Mesenchymal stem cell (in vitro differentiated cells and primary cell): ENCODE measurements around the gene KDM3A.
A peak's percentile ranks its signal among the peaks of the same experiment; 100 is the strongest.

ENCODE experiments used
- DNase-seq: peaks from one replicate; pipeline ENCODE4 v3.0.0-alpha.2; 2013
- H2AFZ ChIP-seq: one replicate; pipeline ENCODE4 v1.6.1; 2013; ENCODE audit warnings: low read depth, mild to moderate bottlenecking, control low read depth, inconsistent platforms, low read length, moderate library complexity
- H2AK5ac ChIP-seq: 2 replicates; pipeline ENCODE4 v1.6.1; 2013; ENCODE audit warnings: low read length, moderate library complexity, mild to moderate bottlenecking, inconsistent platforms; ENCODE audit not compliant: severe bottlenecking
- H2BK120ac ChIP-seq: one replicate; pipeline ENCODE4 v1.6.1; 2013; ENCODE audit warnings: low read depth, mild to moderate bottlenecking, inconsistent platforms, low read length, moderate library complexity
- H2BK12ac ChIP-seq, 2 experiments: one replicate each; pipeline ENCODE4 v1.6.1; 2013; ENCODE audit warnings: inconsistent platforms in 2 of 2, low read length in 2 of 2, mild to moderate bottlenecking in 2 of 2, moderate library complexity in 2 of 2, control low read depth in 1 of 2
- H2BK15ac ChIP-seq: one replicate; pipeline ENCODE4 v1.6.1; 2013; ENCODE audit warnings: mild to moderate bottlenecking, low read depth, inconsistent platforms; ENCODE audit not compliant: poor library complexity, severe bottlenecking
- H2BK5ac ChIP-seq: 2 replicates; pipeline ENCODE4 v1.6.1; 2013; ENCODE audit warnings: low read depth, mild to moderate bottlenecking, low read length, control low read depth, inconsistent platforms; ENCODE audit not compliant: poor library complexity, severe bottlenecking
- H3K14ac ChIP-seq, 2 experiments: one replicate each; pipeline ENCODE4 v1.6.1; 2013; ENCODE audit warnings: inconsistent platforms in 2 of 2, low read length in 2 of 2, control low read depth in 1 of 2, mild to moderate bottlenecking in 1 of 2, moderate library complexity in 1 of 2
- H3K18ac ChIP-seq, 2 experiments: one replicate each; pipeline ENCODE4 v1.6.1; 2013; ENCODE audit warnings: inconsistent platforms in 2 of 2, low read length in 2 of 2, control low read depth in 1 of 2, low read depth in 1 of 2, mild to moderate bottlenecking in 1 of 2
- H3K23ac ChIP-seq, 2 experiments: one replicate each; pipeline ENCODE4 v1.6.1; 2013; ENCODE audit warnings: inconsistent platforms in 2 of 2, low read length in 2 of 2, mild to moderate bottlenecking in 2 of 2, moderate library complexity in 2 of 2, control low read depth in 1 of 2
- H3K27ac ChIP-seq: 2 replicates; pipeline ENCODE4 v1.5.1; 2013; ENCODE audit warnings: mild to moderate bottlenecking, moderate library complexity, low read length, control low read depth, inconsistent platforms; ENCODE audit not compliant: poor library complexity, severe bottlenecking
- H3K27me3 ChIP-seq, 2 experiments: 2 replicates each; pipeline versions ENCODE4 v1.6.1 to v1.7.0; 2013; ENCODE audit warnings: low read length in 2 of 2, mild to moderate bottlenecking in 2 of 2, moderate library complexity in 2 of 2, control low read depth in 1 of 2, inconsistent platforms in 1 of 2; ENCODE audit not compliant: control insufficient read depth in 1 of 2, insufficient read depth in 1 of 2
- H3K36me3 ChIP-seq, 2 experiments: 2 replicates each; pipeline versions ENCODE4 v1.6.1 to v1.7.0; 2013; ENCODE audit warnings: low read length in 2 of 2, control low read depth in 1 of 2, inconsistent platforms in 1 of 2, low read depth in 1 of 2, mild to moderate bottlenecking in 1 of 2; ENCODE audit not compliant: insufficient read depth in 2 of 2, control insufficient read depth in 1 of 2
- H3K4ac ChIP-seq, 2 experiments: one replicate each; pipeline ENCODE4 v1.6.1; 2013; ENCODE audit warnings: inconsistent platforms in 2 of 2, low read length in 2 of 2, mild to moderate bottlenecking in 2 of 2, moderate library complexity in 2 of 2, control low read depth in 1 of 2, low read depth in 1 of 2
- H3K4me1 ChIP-seq: 2 replicates; pipeline ENCODE4 v1.6.1; 2013; ENCODE audit warnings: low read depth, low read length, control low read depth; ENCODE audit not compliant: control insufficient read depth, insufficient read depth
- H3K4me2 ChIP-seq: 2 replicates; pipeline ENCODE4 v1.6.1; 2013; ENCODE audit warnings: low read length, mild to moderate bottlenecking, inconsistent platforms; ENCODE audit not compliant: poor library complexity, severe bottlenecking
- H3K4me3 ChIP-seq, 2 experiments: 2 replicates each; pipeline versions ENCODE4 v1.5.1 to v1.7.0; 2013; ENCODE audit warnings: low read length in 2 of 2, mild to moderate bottlenecking in 2 of 2, control low read depth in 1 of 2, low read depth in 1 of 2; ENCODE audit not compliant: insufficient read depth in 1 of 2
- H3K79me1 ChIP-seq: replicated peaks from 2 replicates; pipeline ENCODE4 v1.6.1; 2013; ENCODE audit warnings: mild to moderate bottlenecking, control low read depth, low read length, inconsistent platforms; ENCODE audit not compliant: poor library complexity, severe bottlenecking
- H3K9ac ChIP-seq: 2 replicates; pipeline ENCODE4 v1.7.0; 2013; ENCODE audit warnings: mild to moderate bottlenecking, low read length, moderate library complexity
- H3K9me3 ChIP-seq: 2 replicates; pipeline ENCODE4 v1.7.0; 2013; ENCODE audit warnings: mild to moderate bottlenecking, low read length; ENCODE audit not compliant: control insufficient read depth
- H4K8ac ChIP-seq: one replicate; pipeline ENCODE4 v1.6.1; 2013; ENCODE audit warnings: inconsistent platforms, mild to moderate bottlenecking, low read length, moderate library complexity
- H4K91ac ChIP-seq: one replicate; pipeline ENCODE4 v1.6.1; 2013; ENCODE audit warnings: mild to moderate bottlenecking, low read length, inconsistent platforms
- WGBS: methylation state at CpG from one replicate; pipeline ENCODE4 v1.1.7; 2013; ENCODE audit warnings: mixed read lengths; 5-methylcytosine and 5-hydroxymethylcytosine counted together

The KDM3A gene

DNA sequence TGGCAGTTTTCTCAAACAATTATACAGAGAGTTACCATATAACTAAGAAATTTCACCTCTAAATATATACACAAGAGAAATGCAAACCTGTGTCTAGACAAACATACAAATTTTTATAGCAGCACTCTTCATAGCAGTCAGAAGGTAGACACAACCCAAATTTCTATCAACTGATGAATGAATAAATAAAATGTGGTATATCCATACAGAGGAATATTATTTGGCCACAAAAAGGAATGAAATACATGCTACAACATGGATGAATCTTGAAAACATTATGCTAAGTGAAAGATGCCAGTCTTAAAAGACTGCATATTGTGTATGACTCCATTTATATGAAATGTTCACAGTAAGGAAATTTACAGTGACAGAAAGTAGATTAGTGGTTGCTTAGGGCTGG lies 30.6 kb upstream of the KDM3A start:
- no peak overlapping the region for H2AFZ ChIP-seq
- no peaks in the 10 kb centered on the region for H3K79me1 ChIP-seq
- H3K27ac ChIP-seq = no peak overlapping the region
- H3K27me3 ChIP-seq = peaks cover 9 to 11% of the 10 kb centered on the region in 2 experiments
- H2BK12ac ChIP-seq = no peak overlapping the region
- no peak overlapping the region for H3K4me3 ChIP-seq
- H2BK5ac ChIP-seq = no peak overlapping the region
- no peak overlapping the region for H3K18ac ChIP-seq
- H4K91ac ChIP-seq = no peak overlapping the region
- H3K4me1 ChIP-seq = no peaks in the 10 kb centered on the region
- H2BK15ac ChIP-seq = no peak overlapping the region
- H3K9me3 ChIP-seq = peaks cover 3% of the 10 kb centered on the region
- H3K14ac ChIP-seq = no peak overlapping the region
- H2BK120ac ChIP-seq = no peak overlapping the region
- no peak overlapping the region for H3K9ac ChIP-seq
- H3K36me3 ChIP-seq = no peaks in the 10 kb centered on the region
- no peak overlapping the region for H3K23ac ChIP-seq
- H3K4me2 ChIP-seq = no peak overlapping the region
- no peak overlapping the region for H3K4ac ChIP-seq
- no peak overlapping the region for H4K8ac ChIP-seq
- DNase-seq = no peak
- no peak overlapping the region for H2AK5ac ChIP-seq

DNA sequence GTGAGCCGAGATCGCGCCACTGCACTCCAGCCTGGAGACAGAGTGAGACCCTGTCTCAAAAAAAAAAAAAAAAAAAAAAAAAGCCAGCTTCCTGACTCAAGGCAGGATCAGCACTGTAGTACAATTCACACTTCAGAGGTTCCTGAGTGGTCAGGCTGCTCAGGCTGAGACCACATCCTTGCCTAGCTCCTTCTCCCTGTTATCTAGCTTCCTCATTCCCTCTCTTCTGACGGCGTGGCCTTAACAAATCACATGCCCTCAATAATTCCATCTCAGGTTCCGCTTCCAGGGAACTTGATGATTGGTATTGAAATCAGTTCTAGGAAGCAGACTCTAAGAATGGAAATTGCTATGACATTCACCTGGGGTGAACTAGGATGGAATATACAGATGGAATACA lies 29.8 kb upstream of the KDM3A start:
- Histone ChIP-seq H2BK15ac (no peak overlapping the region), H3K4me3 (no peak overlapping the region), H3K23ac (no peak overlapping the region), H3K14ac (no peak overlapping the region), H4K8ac (no peak overlapping the region), H4K91ac (no peak overlapping the region), H3K27me3 (peaks cover 9 to 14% of the 10 kb centered on the region in 2 experiments), H3K27ac (no peak overlapping the region), H2BK120ac (no peak overlapping the region), H3K79me1 (no peaks in the 10 kb centered on the region), H3K9me3 (peaks cover 3% of the 10 kb centered on the region), H3K4ac (no peak overlapping the region), H2BK5ac (no peak overlapping the region), H3K4me2 (no peak overlapping the region), H3K9ac (no peak overlapping the region), H2AFZ (no peak overlapping the region), H3K36me3 (no peaks in the 10 kb centered on the region), H3K4me1 (no peaks in the 10 kb centered on the region), H2AK5ac (no peak overlapping the region), H3K18ac (no peak overlapping the region), H2BK12ac (no peak overlapping the region)
- 92% methylated on average over 3 of the region's 6 CpGs for WGBS
- DNase-seq = no peak

GRCh38 chr2:86412007-86412406 lies 29.2 kb upstream of the KDM3A start:
- H3K23ac ChIP-seq = no peak overlapping the region
- H2AFZ ChIP-seq = no peak overlapping the region
- H3K4me1 ChIP-seq = no peaks in the 10 kb centered on the region
- no peak overlapping the region for H2AK5ac ChIP-seq
- no peak overlapping the region for H3K4me3 ChIP-seq
- DNase-seq = no peak
- WGBS = 85% methylated on average over 3 of the region's 3 CpGs
- H3K4me2 ChIP-seq = no peak overlapping the region
- H3K79me1 ChIP-seq = no peaks in the 10 kb centered on the region
- H3K36me3 ChIP-seq = no peaks in the 10 kb centered on the region
- H3K9me3 ChIP-seq = peaks cover 3% of the 10 kb centered on the region
- H2BK120ac ChIP-seq = no peak overlapping the region
- H4K91ac ChIP-seq = no peak overlapping the region
- H3K18ac ChIP-seq = no peak overlapping the region
- peaks cover 9 to 14% of the 10 kb centered on the region in 2 experiments for H3K27me3 ChIP-seq
- H2BK12ac ChIP-seq = no peak overlapping the region
- H2BK15ac ChIP-seq = no peak overlapping the region
- H3K27ac ChIP-seq = no peak overlapping the region
- H3K14ac ChIP-seq = no peak overlapping the region
- H2BK5ac ChIP-seq = no peak overlapping the region
- no peak overlapping the region for H4K8ac ChIP-seq
- no peak overlapping the region for H3K9ac ChIP-seq
- no peak overlapping the region for H3K4ac ChIP-seq

GRCh38 chr2:86413296-86414094 lies 27.7 kb upstream of the KDM3A start:
- H2AK5ac ChIP-seq = no peak overlapping the region
- no peak overlapping the region for H3K4me3 ChIP-seq
- H2AFZ ChIP-seq = no peak overlapping the region
- H3K14ac ChIP-seq = no peak overlapping the region
- H3K4ac ChIP-seq = no peak overlapping the region
- no peaks in the 10 kb centered on the region for H3K79me1 ChIP-seq
- no peaks in the 10 kb centered on the region for H3K36me3 ChIP-seq
- no peak overlapping the region for H2BK120ac ChIP-seq
- H2BK5ac ChIP-seq = no peak overlapping the region
- no peak overlapping the region for H4K91ac ChIP-seq
- no peak overlapping the region for H3K18ac ChIP-seq
- H3K9me3 ChIP-seq = peaks cover 3% of the 10 kb centered on the region
- DNase-seq = no peak
- no peak overlapping the region for H3K4me2 ChIP-seq
- H3K23ac ChIP-seq = no peak overlapping the region
- H2BK12ac ChIP-seq = no peak overlapping the region
- peak overlapping the region; percentile 4 for H3K9ac ChIP-seq
- no peaks in the 10 kb centered on the region for H3K4me1 ChIP-seq
- no peak overlapping the region for H4K8ac ChIP-seq
- peaks cover 9 to 14% of the 10 kb centered on the region in 2 experiments for H3K27me3 ChIP-seq
- no peak overlapping the region for H3K27ac ChIP-seq
- no peak overlapping the region for H2BK15ac ChIP-seq
- WGBS = 38% methylated on average over 6 of the region's 8 CpGs
